HG02642 (cell line): ENCODE data around the gene IGFBP2.

ENCODE experiments used
- ATAC-seq: cut with Tn5 transposase; IDR thresholded peaks from one replicate; pipeline ENCODE4 v1.9.1; 2021; ENCODE audit warnings: mild to moderate bottlenecking; ENCODE audit not compliant: unreplicated experiment, poor library complexity

The IGFBP2 gene

DNA sequence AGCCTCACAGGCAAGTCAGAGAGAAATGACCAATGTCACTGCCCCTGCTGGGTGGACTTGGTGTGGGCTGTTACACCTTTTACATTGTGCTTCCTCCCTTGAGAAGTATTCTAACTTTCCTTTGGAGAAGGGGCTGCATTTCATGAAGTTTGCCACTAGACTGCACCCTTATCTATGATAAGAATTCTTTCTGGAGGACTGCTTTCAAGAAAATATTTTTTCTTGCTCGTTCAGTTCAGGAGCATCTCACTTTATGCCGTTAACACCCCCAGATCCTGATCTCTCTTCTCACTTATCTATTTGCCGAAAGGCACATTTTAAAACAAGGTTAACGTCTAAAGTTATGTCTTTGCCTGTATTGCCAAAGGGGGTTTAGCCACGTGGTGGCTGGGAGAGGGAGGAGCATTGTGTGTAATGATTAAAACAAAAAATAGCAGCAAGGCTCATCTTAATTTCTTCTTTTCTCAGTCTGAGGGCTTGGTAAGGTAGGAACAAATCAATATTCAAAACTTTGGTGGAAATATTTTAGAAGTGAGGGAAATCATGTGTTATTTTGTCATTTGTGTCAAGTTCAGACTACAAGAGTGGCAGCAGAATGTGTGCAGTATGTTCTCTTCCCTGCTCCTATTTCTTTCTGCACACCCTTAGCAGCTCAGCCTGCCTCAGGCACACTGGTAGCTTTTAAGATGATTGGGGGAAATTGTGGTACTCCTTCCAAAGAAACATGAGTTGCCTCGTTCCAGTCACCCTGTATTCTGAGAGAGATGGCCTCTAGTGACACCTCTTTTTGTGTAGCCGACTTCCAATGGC is 63.7 kb downstream of the IGFBP2 start:
- no peak for ATAC-seq

DNA sequence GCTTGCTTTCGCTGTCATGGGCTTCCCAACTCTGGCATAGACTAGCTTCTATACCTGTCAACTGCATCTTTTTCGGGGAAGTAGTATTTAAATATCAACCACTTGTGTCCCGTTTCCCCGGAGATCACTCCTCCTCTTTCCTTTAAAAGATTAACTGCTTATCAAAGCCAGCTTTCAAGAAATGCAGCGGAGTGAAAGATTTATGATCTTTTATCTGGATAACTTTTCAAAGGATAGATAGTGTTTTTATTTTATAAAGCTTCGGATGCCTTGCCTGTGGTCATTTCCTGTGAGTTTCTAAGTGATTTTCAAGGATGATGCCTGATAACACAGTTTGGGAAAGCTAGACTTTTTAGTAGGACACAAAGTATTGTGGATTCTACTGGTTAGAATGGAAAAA is 65.1 kb downstream of the IGFBP2 start:
- ATAC-seq, result no peak

DNA sequence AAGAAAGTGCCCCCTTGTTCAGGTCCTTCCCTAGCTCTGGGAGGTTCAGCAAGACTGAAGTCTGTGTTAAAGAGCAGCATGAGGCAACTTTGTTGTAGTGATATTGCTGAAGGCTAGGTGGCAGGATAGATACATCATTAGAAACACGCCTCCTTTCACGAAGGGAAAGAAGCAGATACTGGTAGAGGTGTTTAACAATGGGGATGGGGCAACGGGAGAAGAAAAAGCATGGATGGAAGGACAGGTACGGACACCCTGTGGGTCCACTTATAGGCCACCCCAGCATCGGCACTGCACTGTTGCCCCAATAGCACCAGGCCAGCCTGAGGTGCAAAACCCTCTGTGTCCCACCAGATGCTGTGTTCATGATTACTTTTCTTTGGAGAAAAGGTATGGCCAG is 65.7 kb downstream of the IGFBP2 start:
- ATAC-seq, result peak; percentile 64

DNA sequence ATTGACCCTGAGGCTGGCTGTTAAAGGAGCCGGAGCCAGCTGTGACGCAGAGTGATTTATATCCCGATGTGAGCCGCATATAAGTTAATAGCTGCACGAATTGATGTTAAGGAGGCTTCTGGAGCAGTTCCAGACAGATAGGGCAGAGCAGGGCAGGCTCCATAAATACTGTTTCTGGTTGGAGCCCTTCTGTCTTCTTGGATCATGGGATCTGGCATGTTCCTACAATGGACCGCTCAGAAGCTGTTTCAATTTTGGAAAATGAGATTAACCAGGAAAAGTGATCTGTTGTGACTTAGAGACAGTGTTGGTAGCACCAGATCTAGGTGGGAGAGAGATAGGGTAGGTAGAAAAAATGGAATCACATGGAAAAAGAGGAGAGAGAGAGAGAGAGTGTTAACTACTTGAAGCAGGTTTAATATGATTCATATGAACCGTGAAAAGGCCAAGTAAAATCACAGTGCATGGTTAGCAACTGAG is 66.9 kb downstream of the IGFBP2 start:
- no peak for ATAC-seq

DNA sequence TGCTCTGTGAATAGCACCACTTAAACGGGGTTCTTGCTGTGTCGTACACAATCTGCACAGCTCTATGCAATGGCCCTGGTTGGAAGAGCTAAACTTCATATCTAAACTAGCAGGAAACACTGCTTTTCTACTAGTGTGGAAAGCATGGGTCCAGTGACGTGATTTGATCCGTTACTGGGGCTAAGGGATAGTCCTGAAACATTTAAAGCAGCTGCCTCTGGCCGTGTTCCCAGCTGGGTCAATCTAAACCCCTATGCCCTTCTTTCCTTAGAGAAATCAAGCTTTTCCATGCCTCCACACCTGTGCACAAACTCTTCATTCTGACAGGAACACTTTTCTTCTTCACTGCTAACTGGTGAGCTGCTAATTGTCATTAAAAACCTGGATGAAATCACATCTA is 67.6 kb downstream of the IGFBP2 start:
- no peak for ATAC-seq

DNA sequence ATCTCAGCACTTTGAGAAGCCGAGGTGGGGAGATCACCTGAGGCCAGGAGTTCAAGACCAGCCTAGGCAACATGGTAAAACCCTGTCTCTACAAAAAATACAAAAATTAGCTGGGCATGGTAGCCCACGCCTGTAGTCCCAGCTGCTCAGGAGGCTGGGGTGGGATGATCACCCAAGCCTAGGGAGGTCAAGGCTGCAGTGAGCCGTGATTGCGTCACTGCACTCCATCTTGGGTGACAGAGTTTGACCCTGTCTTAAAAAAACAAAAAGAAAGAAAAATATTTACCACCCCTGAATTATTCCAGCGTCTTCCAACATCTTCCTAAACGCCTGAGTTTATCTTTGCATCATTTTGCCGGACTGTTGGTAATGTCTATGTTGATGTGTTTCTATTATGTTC is 68.3 kb downstream of the IGFBP2 start:
- ATAC-seq, result no peak

DNA sequence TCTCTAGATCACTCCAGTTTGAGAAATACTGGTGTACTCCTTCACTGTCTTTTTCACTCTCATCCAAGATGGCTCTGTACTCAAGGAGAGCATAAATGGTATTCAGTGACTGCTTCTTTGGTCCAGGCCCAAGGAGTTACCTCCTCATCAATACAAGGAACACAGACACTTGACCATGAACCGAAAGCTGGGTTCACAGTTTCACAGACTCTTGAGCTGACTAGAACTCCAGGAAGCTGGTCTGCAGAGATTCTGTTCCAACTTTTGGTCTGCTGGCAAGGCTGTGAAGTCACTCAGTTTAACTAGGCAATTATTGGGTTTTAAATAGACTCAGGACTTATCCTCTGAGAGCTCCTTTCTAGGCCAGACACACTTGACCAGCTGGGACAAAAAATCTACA is 69.5 kb downstream of the IGFBP2 start:
- no peak for ATAC-seq

DNA sequence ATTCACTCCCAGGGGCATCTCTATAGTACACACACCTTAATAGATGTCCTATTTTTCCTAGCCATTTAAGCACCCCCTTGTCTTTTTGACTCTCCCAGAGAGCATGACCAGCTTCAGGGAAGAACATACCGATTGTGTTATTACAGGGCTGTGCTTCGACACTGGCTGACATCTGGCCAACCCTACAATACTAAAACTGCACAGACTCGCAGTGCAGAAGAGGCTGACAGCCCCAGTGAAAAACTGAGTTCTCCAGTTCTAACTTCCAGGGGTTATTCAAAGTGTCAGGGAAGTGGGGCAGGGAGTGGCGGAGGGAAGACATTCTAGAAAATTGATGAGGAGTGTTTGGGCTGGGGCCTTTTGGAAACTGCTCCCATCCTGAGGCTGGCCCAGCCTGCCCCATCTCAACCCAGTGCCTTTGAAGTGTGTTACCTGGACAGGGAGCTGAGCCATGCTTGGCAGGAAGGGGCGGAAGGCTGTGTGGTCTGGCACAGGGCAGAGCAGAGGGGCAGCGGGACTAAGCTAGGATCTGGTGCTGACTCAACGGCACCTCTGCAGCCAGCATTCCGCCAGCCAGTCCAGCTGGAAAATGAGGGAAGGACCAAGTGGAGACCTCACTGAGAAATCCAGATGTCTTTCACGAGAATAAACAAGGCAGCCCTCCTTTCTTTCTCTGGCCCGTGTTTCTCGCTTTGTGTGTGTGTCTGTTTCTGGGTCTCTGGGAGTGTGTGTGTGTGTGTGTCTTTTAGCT is 77.5 kb downstream of the IGFBP2 start:
- no peak for ATAC-seq

DNA sequence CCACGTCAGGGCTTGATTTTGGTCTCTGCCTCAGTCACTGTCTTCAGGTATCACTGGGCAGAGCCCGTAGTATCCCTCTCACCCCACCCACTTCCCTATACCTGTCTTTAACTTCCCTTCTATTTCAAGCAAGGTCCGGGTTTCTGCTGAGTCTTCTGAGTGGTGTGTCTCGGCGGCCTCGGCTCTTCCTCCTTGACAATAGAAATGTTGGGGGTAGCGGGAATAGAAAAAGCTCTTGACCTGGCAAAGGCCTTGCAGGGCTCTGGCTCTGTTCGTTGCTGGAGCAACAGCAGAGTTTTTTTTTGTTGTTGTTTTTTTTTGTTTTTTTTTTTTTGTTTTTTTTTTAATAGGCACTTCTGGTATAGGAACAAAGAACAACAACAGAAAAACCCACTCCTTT is 78.1 kb downstream of the IGFBP2 start:
- no peak for ATAC-seq

DNA sequence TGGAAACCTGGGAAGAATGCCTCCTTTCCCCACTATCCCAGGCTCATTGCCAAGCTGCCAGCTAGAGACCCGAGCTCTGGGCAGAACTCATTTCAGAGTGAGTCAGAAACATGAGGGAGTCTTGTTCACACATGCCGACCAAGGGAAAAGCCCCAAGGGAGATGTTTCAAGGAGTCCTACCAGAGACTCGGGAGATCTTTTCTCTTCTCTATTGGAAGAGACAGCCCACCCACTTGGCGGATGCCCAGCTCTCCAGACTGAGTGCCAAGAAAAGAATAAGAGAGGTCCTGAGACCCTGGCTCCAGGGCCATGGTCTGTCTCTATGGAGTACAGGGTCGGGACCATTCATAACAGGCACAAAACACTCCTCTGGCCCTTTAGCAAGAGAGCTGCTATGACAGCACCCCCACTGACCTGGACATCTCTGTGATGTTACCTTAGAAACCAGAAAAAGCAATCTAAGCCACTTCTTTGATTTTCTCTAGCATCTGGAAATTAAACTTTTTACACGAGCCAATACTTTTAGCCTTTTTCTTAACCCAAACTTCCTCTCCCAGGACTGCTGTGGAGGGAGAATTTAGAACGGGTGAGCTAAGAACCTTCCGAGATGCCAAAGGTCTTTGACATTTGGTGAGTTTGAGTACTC is 80.6 kb downstream of the IGFBP2 start:
- no peak for ATAC-seq
